Activated CD4-positive, alpha-beta T cell treated with anti-CD3 and anti-CD28 coated beads, Interleukin-2, amount 50 U/mL, for 48 hours (primary cell): ENCODE measurements around the gene CRB1.

ENCODE experiments used
- DNase-seq, 2 experiments: peaks; one replicate each; pipeline ENCODE4 v3.0.0-alpha.2; 2020

CRB1 gene

GRCh38 chr1:197351821-197352440 lies 83.9 kb downstream of the CRB1 start:
- no peak for DNase-seq

GRCh38 chr1:197355248-197355995 lies 87.4 kb downstream of the CRB1 start:
- DNase-seq: no peak

GRCh38 chr1:197356723-197357533 lies 88.9 kb downstream of the CRB1 start:
- peak in 1 of 2 experiments; percentile 3 for DNase-seq

GRCh38 chr1:197358959-197359358 lies 90.9 kb downstream of the CRB1 start:
- no peak for DNase-seq

GRCh38 chr1:197360068-197360467 lies 92.0 kb downstream of the CRB1 start:
- no peak for DNase-seq

- DNase-seq: no peak
Observed at GRCh38 chr1:197362871-197363270, 94.8 kb downstream of the CRB1 start.

- no peak for DNase-seq
Observed at GRCh38 chr1:197363855-197364254, 95.8 kb downstream of the CRB1 start.

- no peak for DNase-seq
Observed at GRCh38 chr1:197366996-197367395, 98.9 kb downstream of the CRB1 start.

- DNase-seq: no peak
Observed at GRCh38 chr1:197367627-197368026, 99.6 kb downstream of the CRB1 start.

GRCh38 chr1:197374428-197374827 lies 106.4 kb downstream of the CRB1 start:
- no peak for DNase-seq

GRCh38 chr1:197384471-197384870 lies 116.4 kb downstream of the CRB1 start:
- DNase-seq: no peak

- no peak for DNase-seq
Observed at GRCh38 chr1:197388801-197389200, 120.7 kb downstream of the CRB1 start.

- DNase-seq: no peak
Observed at GRCh38 chr1:197390856-197391255, 122.8 kb downstream of the CRB1 start.

- DNase-seq: no peak
Observed at GRCh38 chr1:197391303-197392226, 123.5 kb downstream of the CRB1 start.

- DNase-seq: no peak
Observed at GRCh38 chr1:197392541-197392940, 124.5 kb downstream of the CRB1 start.

GRCh38 chr1:197393105-197393504 lies 125.1 kb downstream of the CRB1 start:
- DNase-seq: no peak

- DNase-seq: no peak
Observed at GRCh38 chr1:197393772-197394171, 125.7 kb downstream of the CRB1 start.

GRCh38 chr1:197394831-197395608 lies 127.0 kb downstream of the CRB1 start:
- DNase-seq: no peak

- no peak for DNase-seq
Observed at GRCh38 chr1:197397895-197398294, 129.8 kb downstream of the CRB1 start.

- peak in 1 of 2 experiments; percentile 4 for DNase-seq
Observed at GRCh38 chr1:197399755-197400521, 131.9 kb downstream of the CRB1 start.

GRCh38 chr1:197400522-197400902 lies 132.5 kb downstream of the CRB1 start:
- no peak for DNase-seq
